Psoas muscle (tissue), 8 donors: ENCODE data around the gene CHST8. TPM values are rescaled to one million over a fixed set of nuclear protein-coding genes. Genes with fewer than 3 reads are reported as not detected.

Experiments used
- ATAC-seq, 4 donors: fragments of 200-7000 bp; cut with Tn5 transposase; one replicate each; pipeline ENCODE4 v1.9.1; 2020; ENCODE audit warnings: moderate library complexity in 3 of 4, mild to moderate bottlenecking in 2 of 4
- DNase-seq, 2 donors: peaks; one replicate each; pipeline ENCODE4 v3.0.0-alpha.2; 2020
- H3K27ac ChIP-seq: fragments of 200-600 bp; one replicate; pipeline ENCODE4 v1.8.0; 2022
- H3K27me3 ChIP-seq, 3 donors: fragments of 200-600 bp in 1 of 3; one replicate each; pipeline versions ENCODE4 v1.6.1 to v1.8.0; 2013 to 2022; ENCODE audit warnings: low read length in 2 of 3, mild to moderate bottlenecking in 2 of 3, moderate library complexity in 1 of 3; ENCODE audit not compliant: insufficient read depth in 3 of 3
- H3K36me3 ChIP-seq, 2 donors: fragments of 200-600 bp in 1 of 2; one replicate each; pipeline versions ENCODE4 v1.6.1 to v1.8.0; 2013 to 2022; ENCODE audit warnings: low read depth in 1 of 2, mild to moderate bottlenecking in 1 of 2, moderate library complexity in 1 of 2; ENCODE audit not compliant: insufficient read depth in 1 of 2
- H3K4me1 ChIP-seq: fragments of 200-600 bp; one replicate; pipeline ENCODE4 v1.8.0; 2022
- H3K4me3 ChIP-seq: fragments of 200-600 bp; one replicate; pipeline ENCODE4 v1.8.0; 2022; ENCODE audit warnings: mild to moderate bottlenecking
- H3K9me3 ChIP-seq: fragments of 200-600 bp; one replicate; pipeline ENCODE4 v1.8.0; 2022
- CTCF ChIP-seq: fragments of 200-600 bp; IDR thresholded peaks from one replicate; pipeline ENCODE4 v1.8.0; 2022; ENCODE audit warnings: antibody characterized with exemption
- WGBS, 3 donors: extraction: QIAGEN DNeasy Blood & Tissue Kit; methylation state at CpG; one replicate each; pipeline versions ENCODE4 v1.1.6 to v1.1.7; 2013; 5-methylcytosine and 5-hydroxymethylcytosine counted together
- intact Hi-C, 2 donors: fragments of 100-400 bp; cut with DNase I; formaldehyde crosslinking; loops; one replicate each; pipeline versions ENCODE4 v1.11.0 to v1.14.2; 2022
- long read RNA-seq, 2 donors: library from polyadenylated mRNA; unstranded; transcript quantifications; one replicate each; pipeline ENCODE4 v2.0.0, GENCODE V29; 2021
- polyA plus RNA-seq, 3 donors: library from polyadenylated mRNA; stranded (reverse); fragments of 200-250 nt; gene quantifications; one replicate each; pipeline ENCODE4 v1.2.3, GENCODE V29; 2013
- total RNA-seq, 4 donors: library from RNA; stranded (reverse); fragmentation: NEBNext Ultra II Directional in 2 of 4; extraction: Animal tissue kit (Norgen Biotek cat#: 25700) in 2 of 4; gene quantifications; one replicate each; pipeline versions ENCODE4 v1.2.1 to v1.2.4, GENCODE V29; 2021 to 2023
- donor health status: healthy with polysubstance abuse.
- donor health status: DM: no; HTN: no; CAD: no; lungs with moderate emphysema.
- donor health status: Bipolar disorder and iron deficiency.
- donor health status: healthy.
- donor health status: DM: yes; HTN: yes; CAD: no.
- donor health status: DM: no; HTN: no; CAD: no.
- donor health status: DM: no; HTN: no; CAD: no.
- donor health status: DM: yes; HTN: yes; CAD: no.

The CHST8 gene
- total RNA-seq = under 1 TPM in 3 of 4 donors, not detected in 1; 0.23 to 0.60 (median 0.42) TPM
- under 1 TPM; 0.05 to 0.23 (median 0.10) TPM for polyA plus RNA-seq
- long read RNA-seq, donor 1 = 0 reads
- long read RNA-seq, donor 2 = 0 reads

DNA sequence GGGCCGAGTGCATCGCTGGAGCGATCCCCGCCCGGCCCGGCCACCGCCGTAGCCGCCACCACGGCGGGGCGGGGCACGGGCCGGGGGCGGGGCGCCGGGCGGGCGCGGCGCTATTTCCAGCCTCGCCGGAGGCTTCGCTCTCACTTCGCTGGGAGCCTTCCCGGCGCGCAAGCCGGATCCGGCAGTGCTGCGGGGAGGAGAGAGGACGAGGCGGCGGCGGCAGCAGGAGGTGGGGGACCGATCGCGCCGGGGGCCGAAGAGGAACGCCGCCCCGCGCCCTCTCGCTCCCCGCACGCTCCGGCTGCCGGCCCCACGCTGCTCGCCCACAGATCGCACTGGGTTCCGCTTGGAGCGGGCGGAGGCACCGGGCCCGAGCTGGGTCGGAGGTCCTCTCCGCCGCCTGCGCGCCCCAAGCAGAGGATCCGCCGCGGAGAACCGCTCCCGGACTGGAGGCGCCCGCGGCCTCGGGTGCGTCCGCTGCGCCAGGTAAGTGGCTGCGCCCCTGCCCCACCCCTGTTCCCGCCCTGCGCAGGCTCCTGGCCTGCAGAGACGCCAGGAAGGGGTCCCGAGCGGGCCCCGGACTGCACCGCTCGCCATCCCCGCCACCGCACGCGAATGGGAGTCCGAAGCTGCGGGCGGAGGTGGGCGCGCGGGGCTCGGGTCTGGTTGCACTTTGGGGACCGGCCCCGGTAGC lies at the start of gene CHST8:
CHST8 (plus strand) TSS at position 143 of the 694 bp plus-strand sequence. CDS start 67,309 bp downstream, outside the sequence.
- WGBS, 3 donors = 0 to 2% (median 1%) methylated on average over 47 to 96 of the region's 96 CpGs
- H3K27me3 ChIP-seq = peaks cover 0 to 92% (median 21%) of the 10 kb centered on the region in 3 donors
- TF ChIP-seq CTCF = no peak
- no peak within 1 kb of the TSS for H3K27ac ChIP-seq
- intact Hi-C loops = no loop called here
- peaks cover 6% of the 10 kb centered on the region for H3K4me1 ChIP-seq
- peak within 1 kb of the TSS; percentile 65 for H3K4me3 ChIP-seq
- DNase-seq (peak; percentile 43 to 62), ATAC-seq (peak; percentile 64 to 82 (median 68))
- H3K9me3 ChIP-seq = no peaks in the 10 kb centered on the region
- no peaks in the 10 kb centered on the region for H3K36me3 ChIP-seq

DNA sequence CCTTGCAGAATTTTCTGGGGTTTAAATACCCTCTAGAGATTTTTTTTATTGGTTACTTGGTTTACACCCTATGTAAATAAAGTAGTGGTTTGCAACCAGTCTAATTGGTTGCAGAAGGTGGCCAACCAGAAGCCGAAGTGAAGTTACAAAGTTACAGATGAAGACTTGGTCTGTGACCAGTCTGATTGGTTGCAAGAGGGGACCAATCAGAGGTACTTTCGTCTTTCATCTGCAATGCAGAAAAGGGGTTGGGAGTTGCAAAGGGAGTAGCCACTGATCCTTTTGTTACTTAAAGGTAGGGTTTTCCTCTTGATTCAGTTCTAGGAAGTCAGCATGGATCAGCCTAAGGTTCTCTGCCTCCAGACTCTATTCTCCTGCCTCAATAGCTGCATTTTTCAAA lies 48.8 kb upstream of the CHST8 start:
- DNase-seq = no peak
- peaks cover 0 to 25% (median 2%) of the 10 kb centered on the region in 3 donors for H3K27me3 ChIP-seq
- no peaks in the 10 kb centered on the region for H3K9me3 ChIP-seq
- no peak overlapping the region for H3K27ac ChIP-seq
- no peak for TF ChIP-seq CTCF
- no peak for ATAC-seq
- H3K36me3 ChIP-seq = no peaks in the 10 kb centered on the region
- H3K4me3 ChIP-seq = no peak overlapping the region
- WGBS, 3 donors = 40 to 85% (median 56%) methylated on average over 2 of the region's 2 CpGs
- intact Hi-C loops = no loop called here
- H3K4me1 ChIP-seq = no peaks in the 10 kb centered on the region

- H3K4me3 ChIP-seq = no peak overlapping the region
- DNase-seq (no peak), ATAC-seq (no peak)
- no peaks in the 10 kb centered on the region for H3K9me3 ChIP-seq
- H3K4me1 ChIP-seq = no peaks in the 10 kb centered on the region
- H3K36me3 ChIP-seq = no peaks in the 10 kb centered on the region
- intact Hi-C loops = no loop called here
- peaks cover 0 to 14% (median 2%) of the 10 kb centered on the region in 3 donors for H3K27me3 ChIP-seq
- no peak overlapping the region for H3K27ac ChIP-seq
- TF ChIP-seq CTCF = no peak
- WGBS, 3 donors = 83 to 93% (median 86%) methylated on average over 1 of the region's 1 CpG
Observed at GRCh38 chr19:33574824-33575223, 46.9 kb upstream of the CHST8 start.

DNA sequence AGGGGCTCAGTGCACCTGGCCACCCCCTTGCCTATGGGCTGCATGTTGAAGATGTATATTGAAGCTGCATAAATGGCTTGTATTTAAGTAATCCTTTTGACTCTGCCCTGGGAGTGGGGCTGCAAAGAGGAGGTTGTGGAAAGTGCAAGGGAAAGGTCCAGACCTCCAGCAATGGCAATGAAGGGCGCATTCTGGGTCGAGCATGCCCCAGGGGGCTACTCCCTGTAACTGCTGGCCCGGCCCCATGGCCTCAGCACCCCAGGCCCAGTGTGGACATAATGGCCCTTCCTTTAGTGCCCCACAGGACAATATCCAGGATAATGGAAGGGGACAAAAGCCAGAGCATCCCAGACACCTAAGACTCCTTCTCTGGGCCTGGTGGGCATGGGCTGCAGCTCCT lies 43.1 kb upstream of the CHST8 start:
- DNase-seq = no peak
- no peaks in the 10 kb centered on the region for H3K36me3 ChIP-seq
- H3K9me3 ChIP-seq = no peaks in the 10 kb centered on the region
- no peak for TF ChIP-seq CTCF
- intact Hi-C loops = no loop called here
- WGBS, 3 donors = 60 to 78% (median 73%) methylated on average over 3 of the region's 3 CpGs
- ATAC-seq = no peak
- no peak overlapping the region for H3K27ac ChIP-seq
- H3K4me1 ChIP-seq = no peaks in the 10 kb centered on the region
- H3K4me3 ChIP-seq = no peak overlapping the region
- peaks cover 0 to 12% (median 2%) of the 10 kb centered on the region in 3 donors for H3K27me3 ChIP-seq
